ENCODE measurements around the gene FAM8A1.

FAM8A1 gene

GRCh38 chr6:17615794-17616193, 15.7 kb downstream of the FAM8A1 start:
- no peak for TF ChIP-seq CTCF (IDR thresholded peaks at IDR 0.05; ENCODE audit: control extremely low read depth, extremely low read depth, low read depth, missing control alignments)
- ChIA-PET CTCF (no interaction called here), POLR2A (no interaction called here)
- DNase-seq (ENCODE audit: extremely low spot score): no peak

GRCh38 chr6:17621003-17621402, 20.9 kb downstream of the FAM8A1 start:
- no peak for TF ChIP-seq CTCF (IDR thresholded peaks at IDR 0.05; ENCODE audit: control extremely low read depth, extremely low read depth, low read depth, missing control alignments)
- CTCF ChIA-PET: interaction anchor here (1.3 to 1.9 kb wide), 3 partner anchors 18 to 36 kb away, joined by 3 to 4 read pairs (median 4); no protein-coding TSS in a partner anchor
- POLR2A ChIA-PET: no interaction called here
- no peak for DNase-seq (ENCODE audit: extremely low spot score)

- CTCF ChIA-PET: interaction anchor here (1.0 kb wide), 1 partner anchor 16 kb away, joined by 3 read pairs; no protein-coding TSS in a partner anchor
Measured at GRCh38 chr6:17622144-17622543, 22.0 kb downstream of the FAM8A1 start.

GRCh38 chr6:17624396-17624795, 24.3 kb downstream of the FAM8A1 start:
- POLR2A ChIA-PET: no interaction called here
- CTCF ChIA-PET: interaction anchor here (1.5 kb wide), 1 partner anchor 72 kb away, joined by 3 read pairs; no protein-coding TSS in a partner anchor
- no peak for TF ChIP-seq CTCF (IDR thresholded peaks at IDR 0.05; ENCODE audit: control extremely low read depth, extremely low read depth, low read depth, missing control alignments)
- no peak for DNase-seq (ENCODE audit: extremely low spot score)

More at GRCh38 chr6:17622144-17622543, 22.0 kb downstream of the FAM8A1 start:
- no peak for DNase-seq (ENCODE audit: extremely low spot score)
- POLR2A ChIA-PET: no interaction called here
- TF ChIP-seq CTCF (IDR thresholded peaks at IDR 0.05; ENCODE audit: control extremely low read depth, extremely low read depth, low read depth, missing control alignments): no peak

GRCh38 chr6:17628873-17629272, 28.8 kb downstream of the FAM8A1 start:
- ChIA-PET CTCF (interaction anchor here (0.9 to 1.8 kb wide), 4 partner anchors 8 to 115 kb away, joined by 3 to 7 read pairs (median 3); no protein-coding TSS in a partner anchor), POLR2A (no interaction called here)
- no peak for DNase-seq (ENCODE audit: extremely low spot score)
- no peak for TF ChIP-seq CTCF (IDR thresholded peaks at IDR 0.05; ENCODE audit: control extremely low read depth, extremely low read depth, low read depth, missing control alignments)

- DNase-seq (ENCODE audit: extremely low spot score): no peak
- ChIA-PET CTCF (interaction anchor here (1.4 kb wide), 1 partner anchor 21 kb away, joined by 3 read pairs; no protein-coding TSS in a partner anchor), POLR2A (no interaction called here)
- TF ChIP-seq CTCF (IDR thresholded peaks at IDR 0.05; ENCODE audit: control extremely low read depth, extremely low read depth, low read depth, missing control alignments): no peak
Measured at GRCh38 chr6:17629824-17630510, 29.9 kb downstream of the FAM8A1 start.

Measured in GM10248 (cell line).